Heart right ventricle (tissue), 16 donors: Measurements from ENCODE around the gene LRP5. TPM values are rescaled to one million over a fixed set of nuclear protein-coding genes. Genes with fewer than 3 reads are reported as not detected.

Experiments used
- ATAC-seq, 8 donors: fragments of 200-7000 bp; cut with Tn5 transposase; one replicate each; pipeline ENCODE4 v1.9.1; 2020; ENCODE audit warnings: mild to moderate bottlenecking in 8 of 8, moderate library complexity in 8 of 8, moderate number of reproducible peaks in 1 of 8
- DNase-seq, 2 donors: peaks; one replicate each; pipeline ENCODE4 v3.0.0-alpha.2; 2020
- H3K27ac ChIP-seq, 10 donors: fragments of 200-600 bp; sonication (generic) in 2 of 10; one replicate each; pipeline versions ENCODE4 v1.5.0 to v1.8.0; 2020 to 2022; ENCODE audit warnings: mild to moderate bottlenecking in 3 of 10
- H3K27me3 ChIP-seq, 7 donors: fragments of 200-600 bp; one replicate each; pipeline ENCODE4 v1.8.0; 2021 to 2022; ENCODE audit warnings: mild to moderate bottlenecking in 2 of 7
- H3K36me3 ChIP-seq, 9 donors: fragments of 200-600 bp; sonication (generic) in 1 of 9; one replicate each; pipeline versions ENCODE4 v1.5.0 to v1.8.0; 2020 to 2022; ENCODE audit warnings: mild to moderate bottlenecking in 2 of 9
- H3K4me1 ChIP-seq, 9 donors: fragments of 200-600 bp; sonication (generic) in 1 of 9; one replicate each; pipeline versions ENCODE4 v1.5.0 to v1.8.0; 2020 to 2022; ENCODE audit warnings: mild to moderate bottlenecking in 4 of 9
- H3K4me3 ChIP-seq, 10 donors: fragments of 200-600 bp; sonication (generic) in 2 of 10; one replicate each; pipeline versions ENCODE4 v1.5.0 to v1.8.0; 2020 to 2022; ENCODE audit warnings: mild to moderate bottlenecking in 7 of 10, moderate library complexity in 2 of 10
- H3K9me3 ChIP-seq, 11 donors: fragments of 200-600 bp in 10 of 11; sonication (generic) in 2 of 11; one replicate each; pipeline versions ENCODE4 v1.5.0 to v1.8.0; 2013 to 2022; ENCODE audit warnings: mild to moderate bottlenecking in 2 of 11, control low read depth in 1 of 11, moderate library complexity in 1 of 11
- CTCF ChIP-seq, 9 donors: fragments of 200-600 bp; sonication (generic) in 2 of 9; IDR thresholded peaks; one replicate each; pipeline versions ENCODE4 v1.5.0 to v1.8.0; 2021 to 2022; ENCODE audit warnings: antibody characterized with exemption in 9 of 9, mild to moderate bottlenecking in 5 of 9, moderate library complexity in 1 of 9
- WGBS, 2 donors: extraction: QIAGEN DNeasy Blood & Tissue Kit; methylation state at CpG; one replicate each; pipeline ENCODE4 v1.1.7; 2013; ENCODE audit warnings: inconsistent platforms in 1 of 2; 5-methylcytosine and 5-hydroxymethylcytosine counted together
- intact Hi-C, 10 donors: fragments of 100-400 bp; cut with DNase I; formaldehyde crosslinking; loops; one replicate each; pipeline versions ENCODE4 v1.11.1 to v1.14.2; 2022
- polyA plus RNA-seq, 2 donors: library from polyadenylated mRNA; stranded (reverse); fragments of 200-250 nt; gene quantifications; one replicate each; pipeline ENCODE4 v1.2.3, GENCODE V29; 2013
- total RNA-seq, 10 donors: library from RNA; stranded (reverse); fragmentation: NEBNext Ultra II Directional in 3 of 10; extraction: Animal tissue kit (Norgen Biotek cat#: 25700) in 3 of 10; gene quantifications; one replicate each; pipeline versions ENCODE4 v1.2.1 to v1.2.4, GENCODE V29; 2021 to 2023
- donor health status: Arrhythmogenic right ventricular cardiomyopathy.
- donor health status: ischemic (EF 13 %, LVEDD 7.1; RV severe dilation, severe dysfunction).
- donor health status: healthy with polysubstance abuse.
- donor health status: DM: no; HTN: yes; CAD: no.
- donor health status: DM: no; HTN: no; CAD: no.
- donor health status: ischemic (EF 25% LVEDD 6.9; RV normal size, moderate dysfunction).
- donor health status: ischemic (EF 25% LVEDD 5.7; RV mildly dilated, moderate dysfunction).
- donor health status: healthy.
- donor health status: DM: yes; HTN: yes; CAD: no.
- donor health status: Ischemic cardiomyopathy.
- donor health status: ischemic (EF 35%, LVEDD 5.7; RV mildly dilated, moderate dysfunction).
- donor health status: nonischemic (EF 11% LVEDD 7.7; RV severe dilation, severe dysfunction).
- donor health status: DM: yes; HTN: yes; CAD: no.
- donor health status: PGD.
- donor health status: ischemic (EF 29% LVEDD 5.4; RV normal size, mild dysfunction).
- donor health status: nonischemic (EF 23%, LVEDD 6.1; RV moderate dilation, normal function).

Gene LRP5
- total and polyA plus RNA-seq, 12 donors, result 23.2 to 73.3 (median 46.3) TPM

DNA sequence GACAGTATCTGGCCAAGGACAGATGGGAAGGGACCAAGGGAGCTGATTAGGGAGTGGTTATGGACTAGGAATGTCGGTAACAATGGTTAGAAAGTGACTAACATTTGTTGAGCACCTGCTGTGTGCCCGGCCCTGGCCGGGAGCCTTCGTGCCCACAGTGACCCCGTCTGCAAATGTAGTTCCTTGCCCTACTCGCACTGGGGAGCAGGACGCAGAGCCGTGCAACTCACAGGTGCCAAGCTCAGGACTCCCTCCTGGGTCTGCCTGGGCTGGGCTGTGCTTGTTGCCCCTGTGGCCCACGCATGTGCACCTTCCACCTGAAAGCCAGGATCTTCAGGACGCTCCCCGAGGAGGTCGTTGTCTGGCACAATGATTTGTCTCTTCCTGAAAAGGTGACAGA, 91.4 kb downstream of the LRP5 start:
- 92 to 96% methylated on average over 12 of the region's 12 CpGs for WGBS, 2 donors
- H3K27me3 ChIP-seq, result no peaks in the 10 kb centered on the region
- H3K9me3 ChIP-seq, result no peaks in the 10 kb centered on the region
- no peak overlapping the region for H3K4me3 ChIP-seq
- ATAC-seq (no peak), DNase-seq (no peak)
- intact Hi-C loops, result no loop called here
- no peak overlapping the region for H3K27ac ChIP-seq
- no peak for TF ChIP-seq CTCF (IDR thresholded peaks at IDR 0.05)
- peaks cover 0 to 73% (median 24%) of the 10 kb centered on the region in 9 donors for H3K36me3 ChIP-seq
- peaks cover 13 to 42% (median 28%) of the 10 kb centered on the region in 9 donors for H3K4me1 ChIP-seq

- H3K27ac ChIP-seq, result no peak overlapping the region
- H3K9me3 ChIP-seq, result no peaks in the 10 kb centered on the region
- intact Hi-C loops, result no loop called here
- 89 to 90% methylated on average over 34 of the region's 34 CpGs for WGBS, 2 donors
- no peak for ATAC-seq
- H3K4me1 ChIP-seq, result peaks cover 0 to 14% (median 4%) of the 10 kb centered on the region in 9 donors
- no peak overlapping the region for H3K4me3 ChIP-seq
- DNase-seq, result no peak
- peaks cover 0 to 93% (median 41%) of the 10 kb centered on the region in 9 donors for H3K36me3 ChIP-seq
- H3K27me3 ChIP-seq, result no peaks in the 10 kb centered on the region
- no peak for TF ChIP-seq CTCF (IDR thresholded peaks at IDR 0.05)
Measured at GRCh38 chr11:68406324-68407313, 94.2 kb downstream of the LRP5 start.

DNA sequence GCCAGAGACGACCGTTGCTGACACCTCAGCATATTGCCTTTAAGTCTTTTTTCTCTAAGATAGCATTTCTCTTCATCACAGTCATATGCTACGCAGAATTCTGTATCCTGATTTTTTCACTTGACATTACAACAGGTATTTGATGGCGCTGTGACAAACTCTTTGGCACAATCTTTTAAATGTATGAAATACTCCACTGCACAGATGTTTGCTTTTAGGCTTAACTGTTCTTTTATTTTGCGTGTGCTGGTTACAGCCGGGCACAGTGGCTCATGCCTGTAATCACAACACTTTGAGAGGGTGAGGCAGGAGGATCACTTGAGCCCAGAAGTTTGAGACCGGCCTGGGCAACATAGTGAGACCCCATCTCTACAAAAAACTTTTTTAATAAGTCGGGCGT, 96.1 kb downstream of the LRP5 start:
- no peak for ATAC-seq
- peaks cover 0 to 93% (median 50%) of the 10 kb centered on the region in 9 donors for H3K36me3 ChIP-seq
- no peaks in the 10 kb centered on the region for H3K27me3 ChIP-seq
- no peaks in the 10 kb centered on the region for H3K9me3 ChIP-seq
- no peak overlapping the region for H3K27ac ChIP-seq
- WGBS, 2 donors, result 96 to 97% methylated on average over 9 of the region's 9 CpGs
- TF ChIP-seq CTCF (IDR thresholded peaks at IDR 0.05), result no peak
- intact Hi-C loops, result no loop called here
- no peak overlapping the region for H3K4me3 ChIP-seq
- peaks cover 0 to 23% (median 5%) of the 10 kb centered on the region in 9 donors for H3K4me1 ChIP-seq
- DNase-seq, result no peak

- DNase-seq (no peak), ATAC-seq (peak in 2 of 8 donors; percentile 14 to 66)
- WGBS, 2 donors, result 90 to 91% methylated on average over 30 of the region's 30 CpGs
- H3K4me1 ChIP-seq, result peaks cover 0 to 35% (median 15%) of the 10 kb centered on the region in 9 donors
- H3K4me3 ChIP-seq, result no peak overlapping the region
- peaks cover 0 to 96% (median 48%) of the 10 kb centered on the region in 9 donors for H3K36me3 ChIP-seq
- intact Hi-C loops, result no loop called here
- no peaks in the 10 kb centered on the region for H3K27me3 ChIP-seq
- no peak for TF ChIP-seq CTCF (IDR thresholded peaks at IDR 0.05)
- H3K9me3 ChIP-seq, result no peaks in the 10 kb centered on the region
- peak overlapping the region in 1 of 10 donors; percentile 23 for H3K27ac ChIP-seq
Measured at GRCh38 chr11:68409748-68410344, 97.5 kb downstream of the LRP5 start.
